Heart right ventricle (tissue), 16 donors: ENCODE measurements around the gene PIPOX. TPM values are rescaled to one million over a fixed set of nuclear protein-coding genes. Genes with fewer than 3 reads are reported as not detected.

Source experiments
- ATAC-seq, 8 donors: fragments of 200-7000 bp; cut with Tn5 transposase; one replicate each; pipeline ENCODE4 v1.9.1; 2020; ENCODE audit warnings: mild to moderate bottlenecking in 8 of 8, moderate library complexity in 8 of 8, moderate number of reproducible peaks in 1 of 8
- DNase-seq, 2 donors: peaks; one replicate each; pipeline ENCODE4 v3.0.0-alpha.2; 2020
- H3K27ac ChIP-seq, 10 donors: fragments of 200-600 bp; sonication (generic) in 2 of 10; one replicate each; pipeline versions ENCODE4 v1.5.0 to v1.8.0; 2020 to 2022; ENCODE audit warnings: mild to moderate bottlenecking in 3 of 10
- H3K27me3 ChIP-seq, 7 donors: fragments of 200-600 bp; one replicate each; pipeline ENCODE4 v1.8.0; 2021 to 2022; ENCODE audit warnings: mild to moderate bottlenecking in 2 of 7
- H3K36me3 ChIP-seq, 9 donors: fragments of 200-600 bp; sonication (generic) in 1 of 9; one replicate each; pipeline versions ENCODE4 v1.5.0 to v1.8.0; 2020 to 2022; ENCODE audit warnings: mild to moderate bottlenecking in 2 of 9
- H3K4me1 ChIP-seq, 9 donors: fragments of 200-600 bp; sonication (generic) in 1 of 9; one replicate each; pipeline versions ENCODE4 v1.5.0 to v1.8.0; 2020 to 2022; ENCODE audit warnings: mild to moderate bottlenecking in 4 of 9
- H3K4me3 ChIP-seq, 10 donors: fragments of 200-600 bp; sonication (generic) in 2 of 10; one replicate each; pipeline versions ENCODE4 v1.5.0 to v1.8.0; 2020 to 2022; ENCODE audit warnings: mild to moderate bottlenecking in 7 of 10, moderate library complexity in 2 of 10
- H3K9me3 ChIP-seq, 11 donors: fragments of 200-600 bp in 10 of 11; sonication (generic) in 2 of 11; one replicate each; pipeline versions ENCODE4 v1.5.0 to v1.8.0; 2013 to 2022; ENCODE audit warnings: mild to moderate bottlenecking in 2 of 11, control low read depth in 1 of 11, moderate library complexity in 1 of 11
- WGBS, 2 donors: extraction: QIAGEN DNeasy Blood & Tissue Kit; methylation state at CpG; one replicate each; pipeline ENCODE4 v1.1.7; 2013; ENCODE audit warnings: inconsistent platforms in 1 of 2; 5-methylcytosine and 5-hydroxymethylcytosine counted together
- intact Hi-C, 10 donors: fragments of 100-400 bp; cut with DNase I; formaldehyde crosslinking; loops; one replicate each; pipeline versions ENCODE4 v1.11.1 to v1.14.2; 2022
- polyA plus RNA-seq, 2 donors: library from polyadenylated mRNA; stranded (reverse); fragments of 200-250 nt; gene quantifications; one replicate each; pipeline ENCODE4 v1.2.3, GENCODE V29; 2013
- total RNA-seq, 10 donors: library from RNA; stranded (reverse); fragmentation: NEBNext Ultra II Directional in 3 of 10; extraction: Animal tissue kit (Norgen Biotek cat#: 25700) in 3 of 10; gene quantifications; one replicate each; pipeline versions ENCODE4 v1.2.1 to v1.2.4, GENCODE V29; 2021 to 2023
- TF ChIP-seq, protein P1 (sequence below), 9 donors: fragments of 200-600 bp; sonication (generic) in 2 of 9; IDR thresholded peaks; one replicate each; pipeline versions ENCODE4 v1.5.0 to v1.8.0; 2021 to 2022; ENCODE audit warnings: antibody characterized with exemption in 9 of 9, mild to moderate bottlenecking in 5 of 9, moderate library complexity in 1 of 9
- donor health status: Arrhythmogenic right ventricular cardiomyopathy.
- donor health status: ischemic (EF 13 %, LVEDD 7.1; RV severe dilation, severe dysfunction).
- donor health status: healthy with polysubstance abuse.
- donor health status: DM: no; HTN: yes; CAD: no.
- donor health status: DM: no; HTN: no; CAD: no.
- donor health status: ischemic (EF 25% LVEDD 6.9; RV normal size, moderate dysfunction).
- donor health status: ischemic (EF 25% LVEDD 5.7; RV mildly dilated, moderate dysfunction).
- donor health status: healthy.
- donor health status: DM: yes; HTN: yes; CAD: no.
- donor health status: Ischemic cardiomyopathy.
- donor health status: ischemic (EF 35%, LVEDD 5.7; RV mildly dilated, moderate dysfunction).
- donor health status: nonischemic (EF 11% LVEDD 7.7; RV severe dilation, severe dysfunction).
- donor health status: DM: yes; HTN: yes; CAD: no.
- donor health status: PGD.
- donor health status: ischemic (EF 29% LVEDD 5.4; RV normal size, mild dysfunction).
- donor health status: nonischemic (EF 23%, LVEDD 6.1; RV moderate dilation, normal function).

The PIPOX gene
- total and polyA plus RNA-seq, 12 donors: 0.12 to 4.1 (median 0.76) TPM; not detected in 2

DNA sequence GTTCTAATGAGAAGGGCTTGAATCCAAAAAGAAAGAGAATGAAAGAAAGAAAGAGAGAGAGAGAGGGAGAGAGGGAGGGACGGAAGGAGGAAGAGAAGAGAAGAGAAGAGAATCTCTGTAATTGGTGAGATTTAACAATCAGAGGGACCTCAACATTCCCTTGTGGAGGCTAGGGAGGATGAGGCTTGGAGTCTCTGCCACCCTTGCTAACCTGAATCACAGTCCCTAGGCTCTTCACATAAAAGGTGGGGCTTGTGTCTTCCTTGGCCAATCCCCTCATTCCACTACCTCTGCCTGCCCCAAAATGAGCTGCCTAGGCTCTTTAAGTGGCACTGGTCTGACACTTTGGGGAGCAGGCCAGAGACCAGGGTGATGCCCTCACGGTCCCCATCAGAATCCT lies 30.1 kb downstream of the PIPOX start:
- Histone ChIP-seq H3K9me3 (no peaks in the 10 kb centered on the region), H3K4me3 (no peak overlapping the region), H3K27ac (no peak overlapping the region), H3K36me3 (peaks cover 0 to 47% (median 0%) of the 10 kb centered on the region in 9 donors), H3K4me1 (peaks cover 0 to 55% (median 16%) of the 10 kb centered on the region in 9 donors), H3K27me3 (no peaks in the 10 kb centered on the region)
- TF ChIP-seq, protein P1, sequence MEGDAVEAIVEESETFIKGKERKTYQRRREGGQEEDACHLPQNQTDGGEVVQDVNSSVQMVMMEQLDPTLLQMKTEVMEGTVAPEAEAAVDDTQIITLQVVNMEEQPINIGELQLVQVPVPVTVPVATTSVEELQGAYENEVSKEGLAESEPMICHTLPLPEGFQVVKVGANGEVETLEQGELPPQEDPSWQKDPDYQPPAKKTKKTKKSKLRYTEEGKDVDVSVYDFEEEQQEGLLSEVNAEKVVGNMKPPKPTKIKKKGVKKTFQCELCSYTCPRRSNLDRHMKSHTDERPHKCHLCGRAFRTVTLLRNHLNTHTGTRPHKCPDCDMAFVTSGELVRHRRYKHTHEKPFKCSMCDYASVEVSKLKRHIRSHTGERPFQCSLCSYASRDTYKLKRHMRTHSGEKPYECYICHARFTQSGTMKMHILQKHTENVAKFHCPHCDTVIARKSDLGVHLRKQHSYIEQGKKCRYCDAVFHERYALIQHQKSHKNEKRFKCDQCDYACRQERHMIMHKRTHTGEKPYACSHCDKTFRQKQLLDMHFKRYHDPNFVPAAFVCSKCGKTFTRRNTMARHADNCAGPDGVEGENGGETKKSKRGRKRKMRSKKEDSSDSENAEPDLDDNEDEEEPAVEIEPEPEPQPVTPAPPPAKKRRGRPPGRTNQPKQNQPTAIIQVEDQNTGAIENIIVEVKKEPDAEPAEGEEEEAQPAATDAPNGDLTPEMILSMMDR (IDR thresholded peaks at IDR 0.05): no peak
- ATAC-seq (no peak), DNase-seq (no peak)
- intact Hi-C loops: no loop called here
- WGBS, 2 donors: 84 to 88% methylated on average over 2 of the region's 2 CpGs

DNA sequence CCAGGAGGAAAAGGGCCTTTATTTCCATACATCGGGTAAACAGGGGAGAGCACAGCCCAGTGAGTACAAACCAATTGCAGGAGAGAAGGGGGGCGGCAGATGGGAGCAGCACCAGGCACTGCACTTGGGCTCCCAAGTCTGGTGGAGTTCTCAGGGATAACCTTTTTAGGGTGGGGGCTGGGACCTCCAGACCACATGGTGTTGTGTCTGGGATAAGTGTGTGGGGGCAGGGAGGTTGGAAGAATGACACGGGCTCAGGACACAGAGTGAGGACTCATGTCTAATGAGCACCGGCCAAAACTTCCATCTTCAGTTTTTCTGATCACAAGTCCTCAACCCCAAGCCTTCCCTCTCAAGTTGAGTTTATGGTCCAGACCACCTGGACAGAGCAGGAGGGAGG lies 30.6 kb downstream of the PIPOX start:
- intact Hi-C loops: no loop called here
- no peak for DNase-seq
- H3K36me3 ChIP-seq: peaks cover 0 to 52% (median 3%) of the 10 kb centered on the region in 9 donors

DNA sequence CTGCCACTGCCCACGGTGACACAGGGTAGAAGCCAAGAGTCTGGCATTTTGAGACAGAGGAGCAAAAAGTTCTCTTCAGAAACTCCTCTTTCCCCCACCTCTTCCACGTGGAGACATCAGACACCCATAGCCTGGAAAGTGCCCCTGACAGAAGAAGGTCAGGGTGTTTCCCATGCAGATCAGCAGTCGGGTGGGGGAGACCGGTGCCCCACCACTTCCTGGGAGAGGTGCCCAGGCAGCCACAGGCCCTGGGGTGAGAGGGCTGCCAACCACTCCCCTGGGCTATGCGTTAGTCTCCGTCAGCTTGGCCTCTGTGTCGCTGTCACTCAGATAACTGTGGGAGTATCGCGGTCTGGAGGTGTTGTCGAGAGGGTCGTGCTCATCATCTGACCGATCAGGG lies 31.5 kb downstream of the PIPOX start:
- Histone ChIP-seq H3K36me3 (peaks cover 0 to 61% (median 10%) of the 10 kb centered on the region in 9 donors), H3K27ac (peak overlapping the region in 2 of 10 donors; percentile 31 to 51), H3K4me3 (no peak overlapping the region), H3K9me3 (no peaks in the 10 kb centered on the region), H3K4me1 (peaks cover 3 to 56% (median 28%) of the 10 kb centered on the region in 9 donors), H3K27me3 (no peaks in the 10 kb centered on the region)
- WGBS, 2 donors: 55 to 57% methylated on average over 12 of the region's 12 CpGs
- intact Hi-C loops: no loop called here
- TF ChIP-seq, protein P1 (IDR thresholded peaks at IDR 0.05): no peak
- DNase-seq (peak; percentile 33 to 47), ATAC-seq (peak; percentile 27 to 79 (median 56))

More for the DNA sequence above, 30.6 kb downstream of the PIPOX start:
- no peaks in the 10 kb centered on the region for H3K27me3 ChIP-seq
- no peak overlapping the region for H3K27ac ChIP-seq
- TF ChIP-seq, protein P1 (IDR thresholded peaks at IDR 0.05): no peak
- peaks cover 0 to 55% (median 20%) of the 10 kb centered on the region in 9 donors for H3K4me1 ChIP-seq
- H3K4me3 ChIP-seq: no peak overlapping the region
- no peaks in the 10 kb centered on the region for H3K9me3 ChIP-seq
- WGBS, 2 donors: 71 to 73% methylated on average over 4 of the region's 4 CpGs
- ATAC-seq: no peak

DNA sequence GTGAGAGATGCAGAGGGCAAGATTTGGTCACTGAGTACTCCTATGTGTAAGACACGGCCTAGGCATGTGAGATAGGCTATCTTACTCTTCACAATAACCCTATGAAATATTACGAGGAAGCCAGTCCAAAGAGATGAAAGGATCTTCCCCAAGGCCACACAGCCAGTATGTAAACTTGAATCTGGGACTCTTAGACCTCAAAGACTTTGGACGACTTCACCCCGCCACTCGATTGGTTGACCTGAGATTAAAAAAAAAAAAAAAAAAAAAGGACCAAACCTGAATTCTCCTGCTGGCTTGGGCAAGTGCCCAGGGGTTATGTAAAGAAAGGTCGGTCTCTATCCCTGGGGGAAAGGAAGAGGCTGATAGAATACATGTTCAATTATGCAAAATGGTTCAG lies 33.1 kb downstream of the PIPOX start:
- WGBS, 2 donors: 69 to 73% methylated on average over 6 of the region's 6 CpGs

More for the DNA sequence above, 33.1 kb downstream of the PIPOX start:
- Histone ChIP-seq H3K27ac (no peak overlapping the region), H3K27me3 (no peaks in the 10 kb centered on the region), H3K4me3 (no peak overlapping the region), H3K4me1 (peaks cover 3 to 41% (median 15%) of the 10 kb centered on the region in 9 donors), H3K9me3 (no peaks in the 10 kb centered on the region), H3K36me3 (peaks cover 0 to 77% (median 20%) of the 10 kb centered on the region in 9 donors)
- DNase-seq (no peak), ATAC-seq (no peak)
- intact Hi-C loops: no loop called here
- TF ChIP-seq, protein P1 (IDR thresholded peaks at IDR 0.05): no peak
